HepG2 (cell line): ENCODE results near the gene FGD6.

Experiments
- CTCF ChIP-seq: sonication (generic); formaldehyde crosslinking; IDR thresholded peaks from 2 replicates; pipeline ENCODE4 v1.5.0; 2020; ENCODE audit warnings: mild to moderate bottlenecking, missing genetic modification reagents, moderate library complexity
- JUND ChIP-seq: sonication (generic); formaldehyde crosslinking; IDR thresholded peaks from 2 replicates; pipeline ENCODE4 v1.8.0; 2022; ENCODE audit warnings: mild to moderate bottlenecking, missing genetic modification reagents
- TCF7 ChIP-seq: sonication (generic); IDR thresholded peaks from 2 replicates; pipeline ENCODE4 v1.6.1; 2016; ENCODE audit warnings: antibody characterized with exemption, low read depth
- ZBTB4 ChIP-seq: sonication (generic); formaldehyde crosslinking; IDR thresholded peaks from 2 replicates; pipeline ENCODE4 v1.4.0; 2020; ENCODE audit warnings: missing genetic modification reagents, mild to moderate bottlenecking, borderline replicate concordance
- TF ChIP-seq, protein P1 (sequence below), 2 experiments: IDR thresholded peaks; 2 replicates each; pipeline ENCODE4 v1.6.1; 2011 to 2012; ENCODE audit warnings: low read length in 2 of 2, borderline replicate concordance in 1 of 2, low read depth in 1 of 2, mild to moderate bottlenecking in 1 of 2, moderate library complexity in 1 of 2

DNA sequence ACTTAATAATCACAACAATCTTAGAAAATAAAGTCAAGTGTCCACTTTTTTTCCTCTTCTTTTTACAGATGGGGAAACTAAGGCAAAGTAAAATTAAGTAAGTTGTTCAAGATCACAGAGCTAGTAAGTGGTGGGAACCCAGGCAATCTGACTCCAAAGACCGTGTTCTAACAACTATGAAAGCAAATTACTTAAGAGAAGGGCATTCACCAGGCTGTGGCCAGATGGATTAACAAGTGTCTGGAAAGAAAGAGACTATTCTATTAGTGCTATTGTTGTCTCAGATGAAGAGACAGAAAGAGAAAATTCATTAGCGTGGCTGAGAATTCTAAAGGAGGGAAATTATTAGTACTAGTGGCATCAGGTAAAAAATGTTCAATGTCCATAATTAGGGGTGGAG lies 48.5 kb downstream of the FGD6 start:
- TF ChIP-seq JUND (CRISPR knock-in tag): no peak
- TF ChIP-seq, protein P1, sequence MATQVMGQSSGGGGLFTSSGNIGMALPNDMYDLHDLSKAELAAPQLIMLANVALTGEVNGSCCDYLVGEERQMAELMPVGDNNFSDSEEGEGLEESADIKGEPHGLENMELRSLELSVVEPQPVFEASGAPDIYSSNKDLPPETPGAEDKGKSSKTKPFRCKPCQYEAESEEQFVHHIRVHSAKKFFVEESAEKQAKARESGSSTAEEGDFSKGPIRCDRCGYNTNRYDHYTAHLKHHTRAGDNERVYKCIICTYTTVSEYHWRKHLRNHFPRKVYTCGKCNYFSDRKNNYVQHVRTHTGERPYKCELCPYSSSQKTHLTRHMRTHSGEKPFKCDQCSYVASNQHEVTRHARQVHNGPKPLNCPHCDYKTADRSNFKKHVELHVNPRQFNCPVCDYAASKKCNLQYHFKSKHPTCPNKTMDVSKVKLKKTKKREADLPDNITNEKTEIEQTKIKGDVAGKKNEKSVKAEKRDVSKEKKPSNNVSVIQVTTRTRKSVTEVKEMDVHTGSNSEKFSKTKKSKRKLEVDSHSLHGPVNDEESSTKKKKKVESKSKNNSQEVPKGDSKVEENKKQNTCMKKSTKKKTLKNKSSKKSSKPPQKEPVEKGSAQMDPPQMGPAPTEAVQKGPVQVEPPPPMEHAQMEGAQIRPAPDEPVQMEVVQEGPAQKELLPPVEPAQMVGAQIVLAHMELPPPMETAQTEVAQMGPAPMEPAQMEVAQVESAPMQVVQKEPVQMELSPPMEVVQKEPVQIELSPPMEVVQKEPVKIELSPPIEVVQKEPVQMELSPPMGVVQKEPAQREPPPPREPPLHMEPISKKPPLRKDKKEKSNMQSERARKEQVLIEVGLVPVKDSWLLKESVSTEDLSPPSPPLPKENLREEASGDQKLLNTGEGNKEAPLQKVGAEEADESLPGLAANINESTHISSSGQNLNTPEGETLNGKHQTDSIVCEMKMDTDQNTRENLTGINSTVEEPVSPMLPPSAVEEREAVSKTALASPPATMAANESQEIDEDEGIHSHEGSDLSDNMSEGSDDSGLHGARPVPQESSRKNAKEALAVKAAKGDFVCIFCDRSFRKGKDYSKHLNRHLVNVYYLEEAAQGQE (IDR thresholded peaks at IDR 0.05; ENCODE audit: borderline replicate concordance in 1 of 2, low read depth in 1 of 2, low read length in 2 of 2): no peak
- no peak for TF ChIP-seq ZBTB4 (CRISPR knock-in tag)
- TF ChIP-seq TCF7: no peak
- TF ChIP-seq CTCF: no peak
